GM21515 (cell line): ENCODE results near the gene LIPC.
A peak's percentile ranks its signal among the peaks of the same experiment; 100 is the strongest.

ENCODE experiments used
- ATAC-seq: cut with Tn5 transposase; IDR thresholded peaks from one replicate; pipeline ENCODE4 v1.9.1; 2021; ENCODE audit not compliant: unreplicated experiment

The LIPC gene

GRCh38 chr15:58512522-58512921, 80.7 kb downstream of the LIPC start:
- no peak for ATAC-seq

- ATAC-seq, result no peak
Observed at GRCh38 chr15:58513008-58513407, 81.2 kb downstream of the LIPC start.

GRCh38 chr15:58513726-58514336, 82.0 kb downstream of the LIPC start:
- no peak for ATAC-seq

- no peak for ATAC-seq
Observed at GRCh38 chr15:58515807-58516206, 84.0 kb downstream of the LIPC start.

GRCh38 chr15:58517252-58517681, 85.5 kb downstream of the LIPC start:
- ATAC-seq, result no peak

GRCh38 chr15:58517682-58518525, 86.1 kb downstream of the LIPC start:
- peak; percentile 64 for ATAC-seq

GRCh38 chr15:58518626-58519025, 86.8 kb downstream of the LIPC start:
- ATAC-seq, result peak; percentile 22

GRCh38 chr15:58519516-58519915, 87.7 kb downstream of the LIPC start:
- no peak for ATAC-seq

- no peak for ATAC-seq
Observed at GRCh38 chr15:58520464-58520863, 88.7 kb downstream of the LIPC start.

- no peak for ATAC-seq
Observed at GRCh38 chr15:58520936-58521292, 89.1 kb downstream of the LIPC start.

- no peak for ATAC-seq
Observed at GRCh38 chr15:58521293-58521991, 89.7 kb downstream of the LIPC start.

GRCh38 chr15:58522391-58522790, 90.6 kb downstream of the LIPC start:
- ATAC-seq, result no peak

GRCh38 chr15:58522865-58523264, 91.1 kb downstream of the LIPC start:
- no peak for ATAC-seq

- no peak for ATAC-seq
Observed at GRCh38 chr15:58523634-58524033, 91.8 kb downstream of the LIPC start.

- no peak for ATAC-seq
Observed at GRCh38 chr15:58524247-58524646, 92.5 kb downstream of the LIPC start.

- ATAC-seq, result no peak
Observed at GRCh38 chr15:58525991-58526421, 94.2 kb downstream of the LIPC start.

- no peak for ATAC-seq
Observed at GRCh38 chr15:58526647-58527192, 94.9 kb downstream of the LIPC start.

GRCh38 chr15:58527573-58528187, 95.9 kb downstream of the LIPC start:
- ATAC-seq, result no peak

- no peak for ATAC-seq
Observed at GRCh38 chr15:58528188-58528870, 96.5 kb downstream of the LIPC start.

GRCh38 chr15:58529041-58529440, 97.2 kb downstream of the LIPC start:
- no peak for ATAC-seq
